Measurements from ENCODE around the gene ERBIN.
"Not testable (repeated sequence)": the region's sequence is repeated elsewhere in the genome, so short reads cannot be mapped to it uniquely, and the experiment has no call there.

Gene ERBIN

DNA sequence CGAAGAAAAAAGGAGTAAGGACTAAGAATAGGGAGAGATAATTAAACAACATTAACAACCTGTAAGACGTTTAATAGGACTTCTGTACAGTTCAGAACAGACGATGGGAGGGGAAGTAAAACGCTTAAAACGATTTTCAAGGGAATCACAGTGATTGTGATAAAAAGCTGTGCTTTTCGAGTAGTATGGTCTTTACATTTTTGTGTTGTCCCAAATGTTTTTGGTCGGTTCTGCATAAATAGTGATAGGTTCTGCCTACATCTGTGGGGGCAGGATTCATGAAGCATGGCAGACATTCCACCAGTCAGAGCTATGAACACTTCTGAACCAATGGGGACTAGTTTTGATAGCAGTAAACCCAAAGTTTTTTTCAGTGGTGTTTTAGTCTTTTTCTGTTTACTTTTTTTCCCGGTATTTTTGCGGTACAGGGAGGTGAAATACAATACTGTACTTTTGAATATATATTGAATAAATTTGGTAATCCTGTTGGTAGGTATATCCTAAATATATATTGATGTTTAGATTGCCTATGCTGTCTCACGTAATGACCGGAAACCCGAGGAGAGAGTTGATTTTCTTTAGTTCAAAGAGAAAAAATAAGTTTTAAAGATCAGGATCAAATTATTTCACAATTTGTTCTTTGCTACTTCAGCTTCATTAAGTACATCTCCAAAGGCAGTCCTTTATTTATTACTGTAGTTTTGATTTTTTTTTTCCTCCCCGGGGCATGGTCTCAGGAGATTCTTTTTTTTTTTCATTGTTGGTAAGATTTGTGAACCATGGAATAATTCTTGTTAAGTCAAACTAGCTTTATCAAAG lies 1.3 kb downstream of the ERBIN start:
- peak overlapping the region; percentile 97 for H3K4me3 Mint-ChIP-seq
- H3K27me3 Mint-ChIP-seq, result no peaks in the 10 kb centered on the region
- peaks cover 58% of the 10 kb centered on the region for H3K4me1 Mint-ChIP-seq
- no peaks in the 10 kb centered on the region for H3K9me3 Mint-ChIP-seq
- no peaks in the 10 kb centered on the region for H3K36me3 Mint-ChIP-seq (ENCODE audit: low read depth)
- H3K27ac Mint-ChIP-seq, result peak overlapping the region; percentile 88
- ATAC-seq (peak; percentile 39), DNase-seq (peak; percentile 21)

DNA sequence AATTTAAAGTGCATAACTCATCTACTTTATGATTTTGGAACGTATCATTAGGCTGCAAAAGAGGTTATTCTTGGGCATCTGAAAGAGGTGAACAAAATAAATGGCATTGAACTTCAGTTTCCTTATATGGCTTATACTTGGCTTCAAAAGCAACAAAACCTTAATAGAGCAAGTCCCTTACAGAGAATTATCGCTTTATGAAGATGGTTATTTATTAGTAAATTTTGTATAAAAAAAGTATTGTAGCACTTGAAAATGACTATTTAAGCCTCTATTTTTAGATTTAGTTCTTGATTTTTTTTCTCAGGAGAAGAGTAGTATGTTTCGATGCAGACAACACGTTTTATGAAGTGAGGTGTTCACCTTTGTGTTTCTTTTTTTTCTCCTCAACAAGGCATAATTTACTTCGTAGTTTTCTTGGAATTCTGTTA lies 2.0 kb downstream of the ERBIN start:
- H3K4me1 Mint-ChIP-seq, result peaks cover 64% of the 10 kb centered on the region
- DNase-seq (no peak), ATAC-seq (no peak)
- peak overlapping the region; percentile 88 for H3K27ac Mint-ChIP-seq
- H3K4me3 Mint-ChIP-seq, result peak overlapping the region; percentile 97
- peaks cover 2% of the 10 kb centered on the region for H3K36me3 Mint-ChIP-seq (ENCODE audit: low read depth)
- H3K27me3 Mint-ChIP-seq, result no peaks in the 10 kb centered on the region
- H3K9me3 Mint-ChIP-seq, result no peaks in the 10 kb centered on the region

DNA sequence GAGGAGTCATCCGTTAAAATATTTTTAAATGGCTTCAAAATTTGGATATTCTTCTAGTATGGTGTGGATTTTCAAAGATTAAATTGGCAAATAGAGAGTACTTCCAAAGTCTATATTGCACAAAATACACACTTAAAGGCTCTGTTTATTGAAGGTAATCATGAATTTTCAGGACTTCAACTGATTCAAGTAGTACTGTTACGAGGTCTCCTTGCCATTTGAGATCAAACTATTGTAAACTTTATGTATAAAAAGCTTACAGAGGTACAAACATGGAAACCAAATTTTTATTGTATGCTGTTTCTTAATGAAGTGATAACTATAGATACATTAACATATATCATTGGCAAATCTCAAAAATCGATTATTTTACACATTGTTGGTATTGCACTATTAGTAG lies 2.5 kb downstream of the ERBIN start:
- Mint-ChIP-seq H3K4me1 (peaks cover 63% of the 10 kb centered on the region), H3K9me3 (no peaks in the 10 kb centered on the region), H3K4me3 (peak overlapping the region; percentile 97), H3K27ac (peak overlapping the region; percentile 88), H3K27me3 (no peaks in the 10 kb centered on the region), H3K36me3 (ENCODE audit: low read depth) (peaks cover 2% of the 10 kb centered on the region)
- ATAC-seq (no peak), DNase-seq (no peak)

DNA sequence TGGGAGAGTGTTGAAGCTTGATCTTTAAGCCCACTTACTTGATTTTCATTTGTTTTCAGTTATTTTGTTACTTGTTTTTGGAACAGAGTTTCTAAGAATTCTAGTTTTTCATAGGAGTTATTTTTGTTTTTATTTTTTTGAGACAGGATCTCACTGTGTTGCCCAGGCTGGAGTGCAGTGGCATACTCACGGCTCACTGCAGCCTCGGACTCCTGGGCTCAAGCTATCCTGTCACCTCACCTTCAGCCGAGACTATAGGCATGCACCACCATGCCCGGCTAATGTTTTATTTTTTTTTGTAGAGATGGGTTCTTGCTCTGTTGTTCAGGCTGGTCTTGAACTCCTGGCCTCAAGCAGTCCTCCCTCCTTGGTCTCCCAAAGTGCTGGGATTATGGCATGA lies 6.3 kb downstream of the ERBIN start:
- peak overlapping the region; percentile 2 for H3K27ac Mint-ChIP-seq
- no peak for DNase-seq
- H3K9me3 Mint-ChIP-seq, result no peaks in the 10 kb centered on the region
- peaks cover 5% of the 10 kb centered on the region for H3K36me3 Mint-ChIP-seq (ENCODE audit: low read depth)
- peaks cover 87% of the 10 kb centered on the region for H3K4me1 Mint-ChIP-seq
- H3K27me3 Mint-ChIP-seq, result no peaks in the 10 kb centered on the region
- no peak overlapping the region for H3K4me3 Mint-ChIP-seq
- ATAC-seq, result no peak

DNA sequence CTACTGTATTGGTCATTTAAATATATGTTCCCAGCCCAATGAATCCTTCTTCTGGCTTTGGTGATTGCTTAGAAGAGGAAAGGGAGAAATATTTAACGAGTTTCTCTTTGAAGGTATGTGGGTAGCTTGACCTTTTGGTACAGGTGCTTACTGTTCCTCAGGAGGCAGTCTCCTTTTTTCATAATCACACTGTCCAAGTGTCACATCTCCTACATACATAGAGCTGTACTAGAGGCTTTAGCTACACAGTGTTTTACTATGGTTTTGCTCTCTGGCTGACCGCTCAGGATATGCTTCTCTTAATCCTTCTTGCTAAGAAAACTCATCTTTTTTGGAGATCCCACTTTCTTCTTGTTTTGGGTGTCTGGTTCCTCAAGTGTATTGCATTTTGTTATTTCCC lies 6.9 kb downstream of the ERBIN start:
- ATAC-seq, result peak; percentile 54
- no peak overlapping the region for H3K27ac Mint-ChIP-seq

DNA sequence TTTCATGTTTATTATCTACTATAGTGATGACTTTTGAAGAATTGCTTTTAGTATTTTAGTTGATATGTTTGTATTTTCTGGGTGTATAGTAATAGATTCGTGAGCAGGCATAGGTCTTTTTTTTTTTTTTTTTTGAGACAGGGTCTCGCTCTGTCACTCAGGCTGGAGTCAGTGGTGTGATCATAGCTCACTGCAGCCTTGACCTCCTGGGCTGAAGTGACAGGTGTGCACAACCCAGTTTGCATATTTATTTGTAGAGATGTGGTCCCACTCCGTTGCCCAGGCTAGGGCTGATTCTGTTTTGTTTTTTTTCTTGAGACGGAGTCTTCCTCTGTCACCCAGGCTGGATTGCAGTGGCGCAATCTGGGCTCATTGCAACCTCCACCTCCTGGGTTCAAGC lies 11.9 kb downstream of the ERBIN start:
- H3K27ac Mint-ChIP-seq, result no peak overlapping the region
- no peak overlapping the region for H3K4me3 Mint-ChIP-seq
- no peak for ATAC-seq
- DNase-seq, result no peak
- peaks cover 54% of the 10 kb centered on the region for H3K4me1 Mint-ChIP-seq
- no peaks in the 10 kb centered on the region for H3K9me3 Mint-ChIP-seq
- H3K36me3 Mint-ChIP-seq (ENCODE audit: low read depth), result peaks cover 9% of the 10 kb centered on the region
- H3K27me3 Mint-ChIP-seq, result no peaks in the 10 kb centered on the region

More for the DNA sequence above, 6.9 kb downstream of the ERBIN start:
- DNase-seq, result no peak
- Mint-ChIP-seq H3K27me3 (no peaks in the 10 kb centered on the region), H3K4me1 (peaks cover 85% of the 10 kb centered on the region), H3K9me3 (no peaks in the 10 kb centered on the region), H3K36me3 (ENCODE audit: low read depth) (peaks cover 8% of the 10 kb centered on the region), H3K4me3 (no peak overlapping the region)

DNA sequence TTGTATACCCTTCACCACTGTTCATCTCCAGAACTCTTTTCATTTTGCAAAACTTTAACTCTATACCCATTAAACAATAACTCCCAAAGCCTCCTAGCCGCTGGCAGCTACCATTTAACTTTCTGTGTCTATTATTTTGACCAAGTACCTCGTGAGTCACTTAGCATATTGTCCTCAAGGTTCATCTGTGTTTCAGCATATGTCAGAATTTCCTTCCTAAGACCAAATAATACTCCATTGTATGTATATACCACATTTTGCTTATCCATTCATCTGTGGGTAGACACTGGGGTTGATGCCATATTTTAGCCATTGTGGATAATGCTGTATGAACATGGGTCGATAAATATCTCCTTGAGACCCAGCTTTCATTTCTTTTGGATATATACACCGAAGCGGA lies 17.4 kb downstream of the ERBIN start:
- Mint-ChIP-seq H3K4me3 (no peak overlapping the region), H3K36me3 (ENCODE audit: low read depth) (peaks cover 14% of the 10 kb centered on the region), H3K27me3 (no peaks in the 10 kb centered on the region), H3K4me1 (peaks cover 30% of the 10 kb centered on the region), H3K9me3 (no peaks in the 10 kb centered on the region), H3K27ac (no peak overlapping the region)
- no peak for DNase-seq
- ATAC-seq, result no peak

DNA sequence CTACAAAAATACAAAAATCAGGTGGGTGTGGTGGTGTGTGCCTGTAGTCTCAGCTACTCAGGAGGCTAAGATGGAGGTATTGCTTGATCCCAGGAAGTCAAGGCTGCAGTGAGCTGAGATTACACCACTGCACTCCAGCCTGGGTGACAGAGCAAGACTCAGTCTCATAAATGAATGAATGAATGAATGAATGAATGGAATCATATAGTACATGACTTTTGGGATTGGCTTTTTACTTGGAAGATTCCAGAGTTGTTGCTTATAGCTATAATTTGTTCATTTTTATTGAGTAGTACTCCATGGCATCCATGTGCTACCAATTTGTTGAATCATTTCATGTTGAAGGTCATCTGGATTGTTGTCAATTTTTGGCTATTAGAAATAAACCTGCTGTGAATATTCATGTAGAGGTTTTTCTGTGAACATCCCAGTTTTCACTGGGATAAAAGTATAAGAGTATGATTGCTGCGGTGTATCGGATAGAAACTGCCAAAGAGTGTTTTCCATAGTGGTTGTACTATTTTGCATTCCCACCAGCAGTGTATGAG lies 19.9 kb downstream of the ERBIN start:
- peaks cover 14% of the 10 kb centered on the region for H3K36me3 Mint-ChIP-seq (ENCODE audit: low read depth)

DNA sequence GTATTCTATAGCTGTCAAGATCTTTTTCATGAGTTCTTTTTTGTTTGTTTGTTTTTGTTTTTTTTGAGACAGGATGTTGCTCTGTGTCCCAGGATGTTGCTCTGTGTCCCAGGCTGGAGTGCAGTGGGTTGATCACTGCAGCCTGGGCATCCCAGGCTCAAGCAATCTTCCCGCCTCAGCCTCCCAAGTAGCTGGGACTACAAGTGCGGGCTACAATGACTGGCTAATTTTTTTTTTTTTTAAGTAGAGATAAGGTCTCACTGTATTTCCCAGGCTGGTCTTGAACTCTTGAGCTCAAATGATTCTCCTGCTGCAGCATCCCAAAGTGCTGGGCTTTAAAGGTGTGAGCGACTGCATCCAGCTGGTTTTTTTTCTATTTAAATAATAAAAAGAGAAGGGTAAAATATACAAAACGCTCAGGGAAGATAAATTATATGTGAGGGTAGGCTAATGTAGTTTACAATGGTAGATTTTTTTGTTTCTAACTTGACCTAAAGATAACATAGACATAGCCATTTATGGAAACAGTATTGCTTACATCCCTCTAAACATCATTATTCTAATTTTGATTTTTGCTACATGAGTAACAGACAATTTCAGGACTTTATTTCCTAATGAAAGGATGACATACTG lies 21.9 kb downstream of the ERBIN start:
- no peak for DNase-seq
- Mint-ChIP-seq H3K9me3 (no peaks in the 10 kb centered on the region), H3K36me3 (ENCODE audit: low read depth) (peaks cover 12% of the 10 kb centered on the region), H3K27ac (no peak overlapping the region), H3K4me3 (no peak overlapping the region), H3K27me3 (no peaks in the 10 kb centered on the region), H3K4me1 (peaks cover 41% of the 10 kb centered on the region)
- no peak for ATAC-seq

More for the DNA sequence above, 19.9 kb downstream of the ERBIN start:
- Mint-ChIP-seq H3K9me3 (no peaks in the 10 kb centered on the region), H3K4me1 (peaks cover 44% of the 10 kb centered on the region), H3K4me3 (no peak overlapping the region), H3K27ac (no peak overlapping the region), H3K27me3 (no peaks in the 10 kb centered on the region)
- DNase-seq (no peak), ATAC-seq (no peak)

DNA sequence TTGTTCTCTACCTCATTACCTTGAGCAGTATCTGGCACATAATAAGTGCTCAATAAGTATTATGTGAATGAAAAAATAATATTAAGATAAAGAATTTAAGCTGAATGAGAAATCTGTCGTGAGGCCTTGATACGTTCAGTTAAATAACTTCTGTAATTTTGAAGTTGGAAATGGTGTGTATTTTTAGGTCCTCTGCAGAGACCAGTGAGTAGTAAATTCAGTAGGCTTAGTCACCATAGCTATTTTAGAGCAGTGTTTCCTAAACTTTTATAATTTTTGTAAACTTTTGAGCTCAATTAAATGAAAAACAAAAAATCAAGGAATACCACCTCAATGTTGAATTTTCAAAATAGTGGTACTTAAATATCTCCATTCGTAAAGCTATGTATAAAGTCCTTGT lies 25.0 kb downstream of the ERBIN start:
- Mint-ChIP-seq H3K27me3 (no peaks in the 10 kb centered on the region), H3K4me1 (peaks cover 40% of the 10 kb centered on the region), H3K27ac (no peak overlapping the region)

DNA sequence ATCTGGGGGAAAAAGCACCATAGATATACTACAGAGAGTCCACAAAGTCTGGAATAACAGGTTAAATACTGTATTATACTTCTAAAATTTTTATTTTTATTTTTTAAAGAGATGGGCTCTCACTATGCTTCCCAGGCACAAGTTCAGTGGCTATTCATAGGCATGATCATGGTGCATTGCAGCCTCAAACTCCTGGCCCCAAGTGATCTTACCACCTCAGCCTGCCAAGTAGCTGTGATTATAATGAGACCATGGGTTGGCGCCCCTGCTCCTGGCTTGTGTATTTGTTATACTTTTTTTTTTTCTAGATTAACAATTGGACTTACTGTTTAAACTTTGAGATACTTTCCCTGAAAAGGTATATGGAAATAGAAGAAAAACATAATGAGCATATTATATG lies 25.9 kb downstream of the ERBIN start:
- Mint-ChIP-seq H3K27ac (no peak overlapping the region), H3K4me3 (no peak overlapping the region), H3K27me3 (no peaks in the 10 kb centered on the region), H3K4me1 (peaks cover 40% of the 10 kb centered on the region), H3K9me3 (peaks cover 4% of the 10 kb centered on the region), H3K36me3 (ENCODE audit: low read depth) (peaks cover 8% of the 10 kb centered on the region)
- no peak for DNase-seq
- no peak for ATAC-seq

More for the DNA sequence above, 25.0 kb downstream of the ERBIN start:
- no peak for ATAC-seq
- DNase-seq, result no peak
- Mint-ChIP-seq H3K4me3 (no peak overlapping the region), H3K36me3 (ENCODE audit: low read depth) (peaks cover 9% of the 10 kb centered on the region), H3K9me3 (no peaks in the 10 kb centered on the region)

DNA sequence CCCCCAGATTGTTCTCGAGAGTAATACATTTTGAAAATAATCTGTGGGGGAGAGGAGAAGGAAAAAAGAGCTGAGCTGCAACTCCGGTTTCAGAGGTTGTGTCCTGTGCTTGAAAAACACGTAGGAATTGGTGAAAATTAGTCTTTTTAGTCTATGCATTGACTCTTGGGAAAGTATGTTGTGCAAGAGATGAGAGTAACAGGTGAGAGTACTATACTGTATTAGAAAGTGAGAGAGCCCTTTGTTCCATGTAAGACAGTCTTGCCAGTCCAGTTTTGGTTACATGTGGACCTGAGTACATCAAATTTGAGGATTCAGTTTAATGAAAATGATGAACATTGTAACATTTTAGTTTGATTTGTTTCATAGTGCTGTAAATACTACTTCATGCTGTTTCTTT lies 27.8 kb downstream of the ERBIN start:
- DNase-seq (no peak), ATAC-seq (no peak)
- Mint-ChIP-seq H3K4me1 (peaks cover 37% of the 10 kb centered on the region), H3K27me3 (no peaks in the 10 kb centered on the region), H3K36me3 (ENCODE audit: low read depth) (peaks cover 11% of the 10 kb centered on the region), H3K27ac (no peak overlapping the region), H3K9me3 (peaks cover 4% of the 10 kb centered on the region), H3K4me3 (no peak overlapping the region)

DNA sequence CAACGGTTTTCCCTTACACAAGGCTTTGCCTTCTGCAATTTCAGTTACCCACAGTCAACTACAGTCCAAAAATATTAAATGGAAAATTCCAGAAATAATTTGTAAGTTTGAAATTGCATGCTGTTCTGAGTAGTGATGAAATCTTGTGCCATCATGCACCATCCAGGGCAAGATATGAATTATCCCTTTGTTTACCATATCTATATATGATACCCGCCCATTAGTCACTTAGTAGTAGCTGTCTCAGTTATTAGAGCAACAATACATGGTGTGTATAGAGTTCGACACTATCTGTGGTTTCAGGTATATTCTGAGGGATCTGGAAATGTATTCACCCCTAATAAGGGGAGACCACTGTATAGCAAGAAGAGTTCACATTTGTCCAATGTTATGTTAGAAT lies 29.4 kb downstream of the ERBIN start:
- ATAC-seq (no peak), DNase-seq (no peak)
- Mint-ChIP-seq H3K9me3 (peaks cover 4% of the 10 kb centered on the region), H3K27ac (no peak overlapping the region), H3K27me3 (no peaks in the 10 kb centered on the region), H3K36me3 (ENCODE audit: low read depth) (peaks cover 11% of the 10 kb centered on the region), H3K4me3 (no peak overlapping the region), H3K4me1 (peaks cover 39% of the 10 kb centered on the region)

DNA sequence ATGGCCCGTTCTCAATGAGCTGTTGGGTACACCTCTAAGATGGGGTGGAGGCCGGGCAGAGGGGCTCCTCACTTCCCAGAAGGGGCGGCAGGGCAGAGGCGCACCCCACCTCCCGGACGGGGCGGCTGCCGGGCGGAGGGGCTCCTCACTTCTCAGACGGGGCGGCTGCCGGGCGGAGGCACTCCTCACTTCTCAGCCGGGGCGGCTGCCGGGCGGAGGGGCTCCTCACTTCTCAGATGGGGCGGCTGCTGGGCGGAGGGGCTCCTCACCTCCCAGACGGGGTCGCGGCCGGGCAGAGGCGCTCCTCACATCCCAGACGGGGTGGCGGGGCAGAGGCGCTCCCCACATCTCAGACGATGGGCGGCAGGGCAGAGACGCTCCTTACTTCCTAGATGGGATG lies 31.3 kb downstream of the ERBIN start:
- not testable (repeated sequence) for DNase-seq, ATAC-seq, H3K9me3 Mint-ChIP-seq, H3K27me3 Mint-ChIP-seq, H3K4me3 Mint-ChIP-seq, H3K27ac Mint-ChIP-seq
- H3K36me3 Mint-ChIP-seq (ENCODE audit: low read depth), result peaks cover 11% of the 10 kb centered on the region
- H3K4me1 Mint-ChIP-seq, result peaks cover 51% of the 10 kb centered on the region

DNA sequence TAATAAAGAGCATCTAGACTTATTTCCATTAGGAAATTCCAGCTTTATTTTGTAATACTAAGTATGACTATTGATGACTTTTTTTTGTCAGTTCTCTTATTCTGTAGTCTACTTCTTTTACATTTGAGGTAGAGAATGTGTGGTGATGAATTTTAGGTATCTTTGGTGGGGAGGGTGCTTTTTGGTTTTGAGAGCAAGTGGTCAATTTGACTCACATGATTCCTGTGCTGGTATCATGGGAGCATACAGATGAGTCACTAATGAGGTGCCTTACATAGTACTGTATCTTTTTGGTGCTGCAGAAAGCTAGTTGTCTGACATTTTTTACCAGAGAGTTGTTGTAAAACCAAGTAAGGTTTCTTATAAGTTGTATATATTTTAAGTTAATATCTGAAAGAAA lies 35.3 kb downstream of the ERBIN start:
- Mint-ChIP-seq H3K27me3 (no peaks in the 10 kb centered on the region), H3K4me1 (peaks cover 58% of the 10 kb centered on the region), H3K9me3 (peaks cover 3% of the 10 kb centered on the region), H3K36me3 (ENCODE audit: low read depth) (peaks cover 7% of the 10 kb centered on the region), H3K4me3 (no peak overlapping the region), H3K27ac (peak overlapping the region; percentile 28)
- ATAC-seq (peak; percentile 100), DNase-seq (no peak)
